Vagina (tissue), 2 donors: Measurements from ENCODE around the gene PSMA6.

Experiments
- POLR2A ChIP-seq, 2 donors: fragments of 450-650 bp; IDR thresholded peaks; one replicate each; pipeline ENCODE4 v1.6.1; 2017; ENCODE audit warnings: antibody characterized with exemption in 2 of 2, mild to moderate bottlenecking in 2 of 2, moderate library complexity in 2 of 2
- TF ChIP-seq, protein P1 (sequence below), 3 experiments: fragments of 450-650 bp in 2 of 3; fragments of 200-600 bp in 1 of 3; sonication (generic) in 1 of 3; IDR thresholded peaks; one replicate each; pipeline ENCODE4 v1.5.1; 2017 to 2019; ENCODE audit warnings: antibody characterized with exemption in 3 of 3, mild to moderate bottlenecking in 2 of 3, moderate library complexity in 2 of 3

GRCh38 chr14:35305633-35306032, 13.5 kb downstream of the PSMA6 start:
- TF ChIP-seq POLR2A (IDR thresholded peaks at IDR 0.05), result no peak
- TF ChIP-seq, protein P1, sequence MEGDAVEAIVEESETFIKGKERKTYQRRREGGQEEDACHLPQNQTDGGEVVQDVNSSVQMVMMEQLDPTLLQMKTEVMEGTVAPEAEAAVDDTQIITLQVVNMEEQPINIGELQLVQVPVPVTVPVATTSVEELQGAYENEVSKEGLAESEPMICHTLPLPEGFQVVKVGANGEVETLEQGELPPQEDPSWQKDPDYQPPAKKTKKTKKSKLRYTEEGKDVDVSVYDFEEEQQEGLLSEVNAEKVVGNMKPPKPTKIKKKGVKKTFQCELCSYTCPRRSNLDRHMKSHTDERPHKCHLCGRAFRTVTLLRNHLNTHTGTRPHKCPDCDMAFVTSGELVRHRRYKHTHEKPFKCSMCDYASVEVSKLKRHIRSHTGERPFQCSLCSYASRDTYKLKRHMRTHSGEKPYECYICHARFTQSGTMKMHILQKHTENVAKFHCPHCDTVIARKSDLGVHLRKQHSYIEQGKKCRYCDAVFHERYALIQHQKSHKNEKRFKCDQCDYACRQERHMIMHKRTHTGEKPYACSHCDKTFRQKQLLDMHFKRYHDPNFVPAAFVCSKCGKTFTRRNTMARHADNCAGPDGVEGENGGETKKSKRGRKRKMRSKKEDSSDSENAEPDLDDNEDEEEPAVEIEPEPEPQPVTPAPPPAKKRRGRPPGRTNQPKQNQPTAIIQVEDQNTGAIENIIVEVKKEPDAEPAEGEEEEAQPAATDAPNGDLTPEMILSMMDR (IDR thresholded peaks at IDR 0.05), result no peak
